ENCODE data around the gene DCN.

Gene DCN

GRCh38 chr12:91098941-91099340 lies 83.7 kb downstream of the DCN start:
- no peak for TF ChIP-seq CTCF (IDR thresholded peaks at IDR 0.05; ENCODE audit: control insufficient read depth, insufficient read depth, low read depth, low read length, missing control alignments)
- no peak overlapping the region for H3K4me3 ChIP-seq (ENCODE audit: control insufficient read depth, low read depth, low read length)
- peak; percentile 72 for DNase-seq (ENCODE audit: low read depth)

GRCh38 chr12:91098461-91098860 lies 84.2 kb downstream of the DCN start:
- TF ChIP-seq CTCF (IDR thresholded peaks at IDR 0.05; ENCODE audit: control insufficient read depth, insufficient read depth, low read depth, low read length, missing control alignments) = no peak
- no peak overlapping the region for H3K4me3 ChIP-seq (ENCODE audit: control insufficient read depth, low read depth, low read length)
- DNase-seq (ENCODE audit: low read depth) = no peak

- no peak for TF ChIP-seq CTCF (IDR thresholded peaks at IDR 0.05; ENCODE audit: control insufficient read depth, insufficient read depth, low read depth, low read length, missing control alignments)
- DNase-seq (ENCODE audit: low read depth) = no peak
- no peak overlapping the region for H3K4me3 ChIP-seq (ENCODE audit: control insufficient read depth, low read depth, low read length)
Measured at GRCh38 chr12:91094957-91095356, 87.7 kb downstream of the DCN start.

GRCh38 chr12:91094032-91094662 lies 88.5 kb downstream of the DCN start:
- H3K4me3 ChIP-seq (ENCODE audit: control insufficient read depth, low read depth, low read length) = no peak overlapping the region
- no peak for TF ChIP-seq CTCF (IDR thresholded peaks at IDR 0.05; ENCODE audit: control insufficient read depth, insufficient read depth, low read depth, low read length, missing control alignments)
- no peak for DNase-seq (ENCODE audit: low read depth)

- no peak for TF ChIP-seq CTCF (IDR thresholded peaks at IDR 0.05; ENCODE audit: control insufficient read depth, insufficient read depth, low read depth, low read length, missing control alignments)
- H3K4me3 ChIP-seq (ENCODE audit: control insufficient read depth, low read depth, low read length) = no peak overlapping the region
- no peak for DNase-seq (ENCODE audit: low read depth)
Measured at GRCh38 chr12:91093341-91093740, 89.3 kb downstream of the DCN start.

GRCh38 chr12:91091916-91092715 lies 90.5 kb downstream of the DCN start:
- H3K4me3 ChIP-seq (ENCODE audit: control insufficient read depth, low read depth, low read length) = no peak overlapping the region
- no peak for DNase-seq (ENCODE audit: low read depth)
- no peak for TF ChIP-seq CTCF (IDR thresholded peaks at IDR 0.05; ENCODE audit: control insufficient read depth, insufficient read depth, low read depth, low read length, missing control alignments)
